GM19463 (cell line): ENCODE data around the gene UBE2G2.

ENCODE experiments used
- ATAC-seq: cut with Tn5 transposase; IDR thresholded peaks from one replicate; pipeline ENCODE4 v1.9.1; 2021; ENCODE audit warnings: mild to moderate bottlenecking, moderate library complexity; ENCODE audit not compliant: unreplicated experiment

Gene UBE2G2, protein sequence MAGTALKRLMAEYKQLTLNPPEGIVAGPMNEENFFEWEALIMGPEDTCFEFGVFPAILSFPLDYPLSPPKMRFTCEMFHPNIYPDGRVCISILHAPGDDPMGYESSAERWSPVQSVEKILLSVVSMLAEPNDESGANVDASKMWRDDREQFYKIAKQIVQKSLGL

DNA sequence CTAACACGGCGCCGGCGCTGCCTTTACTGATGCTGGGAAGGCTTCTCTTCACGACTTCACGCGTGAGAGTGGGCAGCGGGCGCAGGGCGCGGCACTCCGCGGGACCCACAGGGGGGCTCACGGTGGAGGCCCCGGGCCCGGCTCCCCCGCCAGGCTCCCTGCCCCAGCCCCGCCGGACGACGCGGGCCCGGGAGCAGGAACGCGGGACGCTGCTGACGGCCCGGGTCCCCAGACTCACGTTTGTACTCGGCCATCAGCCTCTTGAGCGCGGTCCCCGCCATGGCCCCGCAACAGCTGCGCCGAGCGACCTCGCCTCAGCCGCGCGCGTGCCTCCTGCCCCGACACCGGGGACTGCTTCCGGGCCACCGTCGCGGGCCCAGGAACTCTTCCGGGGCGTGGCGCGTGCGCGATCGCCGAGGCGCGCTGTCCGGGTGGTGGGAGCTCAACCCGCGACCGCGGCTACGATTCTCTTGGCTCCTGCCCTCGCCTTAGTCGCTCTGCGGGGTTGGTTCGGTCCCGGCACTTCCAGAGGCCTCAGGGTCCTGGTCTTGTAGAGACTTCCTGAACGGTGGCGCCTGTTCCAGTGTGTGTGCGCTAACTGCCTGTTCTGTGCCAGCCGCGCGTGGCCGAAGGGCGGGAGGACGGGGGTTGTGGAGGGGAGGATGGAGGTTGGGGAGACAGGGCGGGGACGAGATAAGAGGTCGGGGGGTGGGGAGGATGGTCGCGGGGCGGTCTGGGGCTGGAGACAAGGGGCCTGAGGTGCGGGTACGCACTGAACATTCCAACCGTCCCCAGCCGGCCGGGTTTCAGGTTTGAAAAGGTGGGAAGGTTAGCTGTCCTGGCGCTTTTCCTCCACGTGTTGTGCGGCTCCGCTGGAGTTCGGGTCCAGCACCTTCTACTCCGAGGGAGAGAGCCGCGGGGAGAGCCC is at the start of gene UBE2G2:
TSS of gene UBE2G2 (minus strand) at position 353 of the 928 bp plus-strand sequence. CDS start at position 281, 72 bp downstream.
- peak; percentile 77 for ATAC-seq

DNA sequence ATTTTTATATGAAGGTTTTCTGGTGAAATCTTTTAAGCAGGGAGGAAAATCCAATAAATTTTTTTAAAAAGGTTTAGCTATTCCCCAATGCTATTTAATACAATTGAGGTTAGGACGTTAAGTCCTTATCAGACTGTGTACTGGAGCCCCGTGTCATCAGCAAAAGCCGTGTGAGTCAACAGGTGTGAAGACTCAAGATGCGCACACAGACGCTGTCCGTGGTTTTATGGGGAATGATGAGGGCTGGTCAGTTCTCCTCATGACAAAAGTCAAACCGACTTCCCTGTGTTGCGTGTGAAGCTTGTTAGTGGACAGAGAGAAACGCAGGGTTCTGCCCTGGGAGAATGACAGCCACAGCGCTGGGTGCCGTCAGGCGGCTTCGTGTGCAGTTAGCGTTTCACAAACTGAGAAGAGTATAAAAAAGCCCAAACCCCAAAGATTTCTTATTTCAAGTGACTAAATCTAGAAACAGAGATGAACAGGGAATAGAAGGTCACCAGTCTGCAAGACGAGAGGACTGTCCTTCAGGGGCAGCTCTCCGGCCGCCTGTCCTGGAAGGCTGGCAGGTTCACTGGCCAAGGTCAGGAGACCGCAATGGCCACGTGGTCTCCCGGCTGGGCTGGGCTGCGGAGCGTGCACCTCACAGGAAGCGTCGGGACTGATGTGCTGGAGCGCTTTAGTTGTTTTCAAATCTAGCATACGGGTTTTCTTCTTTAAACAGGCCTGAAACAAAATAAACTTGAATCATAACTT is 49.5 kb upstream of the UBE2G2 start:
- ATAC-seq: no peak

DNA sequence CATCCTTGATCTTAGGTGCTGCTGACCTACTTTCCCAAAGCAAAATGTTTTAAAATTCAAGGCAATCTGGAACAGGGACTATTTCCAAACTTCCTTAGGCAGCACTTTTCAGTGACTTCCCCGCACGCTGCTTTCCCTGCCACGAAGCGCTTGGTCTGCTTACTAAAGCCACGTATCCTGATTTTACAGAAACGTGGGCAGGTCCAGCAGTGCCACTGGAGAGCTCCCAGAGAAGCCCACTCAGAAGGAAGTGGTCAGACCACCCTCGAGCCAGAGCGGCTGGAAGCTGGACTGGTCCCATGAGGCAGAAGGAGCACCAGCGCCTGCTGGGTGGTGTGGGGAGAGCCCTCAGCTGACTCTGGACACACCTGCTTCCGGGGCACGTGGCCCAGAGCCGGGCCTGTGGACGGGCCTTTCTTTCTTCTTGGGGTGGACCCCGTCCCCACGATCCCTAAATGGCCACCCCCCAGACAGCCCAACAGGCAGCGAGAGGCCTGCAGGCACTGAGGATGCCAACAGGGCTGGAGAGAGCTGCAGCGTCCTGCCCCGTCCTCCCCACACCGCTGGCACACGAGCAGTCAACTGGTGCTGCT is 48.7 kb upstream of the UBE2G2 start:
- ATAC-seq: no peak

DNA sequence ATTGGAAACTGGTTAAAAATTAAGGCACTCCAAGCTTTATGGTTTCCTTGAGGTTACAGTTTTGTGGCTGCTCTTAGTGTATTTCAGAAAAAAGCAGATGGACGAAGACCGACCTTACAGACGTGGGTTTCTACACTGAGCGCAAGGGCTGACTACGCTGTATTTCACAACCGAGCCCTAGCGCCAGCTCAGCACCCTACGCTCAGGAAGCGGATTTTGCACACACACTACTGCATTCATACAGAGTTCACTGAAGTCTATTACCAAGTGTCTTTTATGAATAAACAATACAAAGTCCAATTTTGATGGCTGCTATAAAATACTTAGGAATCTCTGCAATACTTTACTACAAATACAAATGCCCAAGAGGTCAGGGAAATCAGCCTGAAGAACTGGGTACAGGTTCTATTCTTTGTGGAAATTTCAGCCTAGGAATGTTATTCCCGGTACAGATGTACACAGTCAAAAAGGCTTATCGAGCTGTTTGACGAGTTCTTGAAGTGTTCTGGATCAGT is 48.1 kb upstream of the UBE2G2 start:
- ATAC-seq: no peak

DNA sequence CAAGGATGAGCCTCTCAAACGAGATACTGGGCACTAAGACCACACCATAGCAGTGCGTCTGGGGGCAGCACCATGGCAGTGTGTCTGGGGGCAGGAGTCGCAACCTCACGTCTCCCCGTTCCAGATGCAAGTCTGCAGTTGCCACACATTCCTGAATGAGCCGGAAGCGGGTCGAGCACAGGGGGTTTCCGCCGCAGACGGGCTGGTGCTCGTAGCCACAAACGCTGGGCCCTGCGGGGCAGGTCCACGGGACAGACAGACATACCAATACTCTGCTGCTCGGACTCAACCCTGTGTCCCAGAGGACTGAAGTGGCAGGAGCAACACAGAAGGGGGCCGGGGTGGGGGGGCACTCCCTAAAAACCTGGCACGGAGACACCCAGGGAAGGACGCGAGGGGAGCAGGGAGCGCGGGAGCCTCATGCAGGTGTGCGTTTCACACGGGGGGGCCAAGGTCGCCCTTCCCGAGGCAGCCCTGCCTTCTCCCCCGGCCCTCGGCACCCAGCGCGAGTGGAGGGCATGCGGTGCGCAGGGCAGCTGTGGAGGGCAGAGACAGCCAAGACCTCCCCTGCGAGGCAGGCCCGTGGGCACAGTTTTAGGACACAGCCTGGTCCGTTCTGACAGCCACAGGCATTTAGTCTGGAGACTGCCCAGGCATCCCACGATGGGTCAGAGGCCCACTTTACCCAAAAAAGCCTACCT is 47.4 kb upstream of the UBE2G2 start:
- no peak for ATAC-seq

DNA sequence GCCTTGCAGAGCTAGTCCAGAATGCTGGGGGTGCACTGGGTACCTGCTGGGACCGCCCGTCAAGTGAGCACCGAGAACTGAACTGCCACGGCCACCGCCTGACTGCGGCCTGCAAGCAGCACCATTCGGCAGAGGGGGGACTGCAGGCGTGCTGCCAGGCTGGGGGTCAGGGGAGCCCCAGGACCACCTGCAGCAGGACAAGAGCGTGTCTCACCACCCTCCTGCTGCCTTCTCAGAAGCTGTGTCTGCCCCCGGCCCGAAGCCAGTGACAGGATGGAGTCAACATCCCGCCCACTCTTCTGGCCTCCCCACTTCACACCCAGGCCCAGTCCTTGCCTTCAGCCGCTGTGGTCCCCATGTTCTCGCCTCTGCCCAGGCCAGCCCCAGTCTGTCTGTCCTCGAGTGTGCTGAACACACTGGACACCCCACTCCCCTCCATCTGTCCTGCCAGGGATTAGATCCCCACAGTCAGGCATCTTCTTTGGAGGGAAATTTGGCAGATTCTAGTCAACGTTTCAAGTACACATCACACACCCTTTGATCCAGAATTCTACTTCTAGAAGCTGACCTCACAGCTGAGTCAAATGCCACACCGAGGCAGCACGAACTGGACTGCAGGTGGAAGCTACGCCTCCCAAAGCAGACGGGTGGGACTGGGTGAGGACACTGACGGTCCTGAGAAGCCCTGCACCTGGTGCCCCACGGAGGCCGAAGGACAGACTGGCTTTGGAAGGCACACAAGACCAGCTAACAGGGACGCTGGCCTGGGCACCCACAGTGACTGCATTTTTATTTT is 45.8 kb upstream of the UBE2G2 start:
- no peak for ATAC-seq

DNA sequence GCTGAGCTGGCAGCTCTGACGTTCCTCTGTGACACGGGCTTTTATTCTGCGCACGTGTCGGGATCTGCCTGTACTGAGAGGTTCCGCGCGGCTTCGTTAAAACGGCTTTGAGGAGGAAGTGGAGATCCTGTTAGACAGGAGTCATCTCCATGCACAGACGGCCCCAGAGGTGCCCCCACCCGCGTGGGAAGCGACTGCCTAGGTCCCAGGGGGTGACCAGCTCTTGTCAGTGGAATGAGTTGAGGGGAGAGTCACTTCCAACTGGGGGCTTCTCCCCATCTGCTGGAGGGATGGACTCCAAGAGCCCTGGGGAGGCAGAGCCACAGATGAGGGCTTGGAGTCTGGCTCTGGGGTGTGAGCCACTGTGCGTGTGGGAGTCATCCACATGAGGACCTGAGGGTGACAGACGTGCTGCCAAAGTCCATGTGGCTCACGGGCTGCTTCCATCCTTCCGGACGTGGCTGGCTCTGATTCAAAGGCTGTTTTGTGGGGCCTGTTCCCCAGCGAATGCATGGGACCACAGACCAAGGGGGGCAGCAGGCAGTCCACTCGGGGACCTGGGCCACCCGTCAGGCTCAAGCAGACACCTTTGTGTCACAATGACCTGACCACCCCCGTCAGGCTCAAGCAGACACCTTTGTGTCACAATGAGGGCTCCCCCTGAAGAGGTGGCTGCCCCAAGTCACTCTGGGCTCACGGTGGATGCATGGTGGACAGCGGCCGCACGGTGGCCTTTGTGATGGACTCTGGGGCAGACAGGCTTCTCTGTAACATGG is 45.1 kb upstream of the UBE2G2 start:
- no peak for ATAC-seq

DNA sequence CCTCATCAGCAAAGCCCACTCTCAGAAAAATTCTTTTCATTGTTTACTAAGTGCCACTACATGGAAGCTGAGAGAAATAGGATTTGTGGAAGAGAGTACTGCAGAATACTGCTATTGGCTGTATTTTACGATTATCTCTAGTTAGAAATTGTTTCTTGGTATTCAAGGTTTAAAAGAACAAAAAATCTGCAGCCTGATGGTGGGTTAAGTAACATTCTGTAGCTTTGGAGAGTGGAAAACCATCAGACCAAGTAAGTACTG is 44.5 kb upstream of the UBE2G2 start:
- no peak for ATAC-seq

DNA sequence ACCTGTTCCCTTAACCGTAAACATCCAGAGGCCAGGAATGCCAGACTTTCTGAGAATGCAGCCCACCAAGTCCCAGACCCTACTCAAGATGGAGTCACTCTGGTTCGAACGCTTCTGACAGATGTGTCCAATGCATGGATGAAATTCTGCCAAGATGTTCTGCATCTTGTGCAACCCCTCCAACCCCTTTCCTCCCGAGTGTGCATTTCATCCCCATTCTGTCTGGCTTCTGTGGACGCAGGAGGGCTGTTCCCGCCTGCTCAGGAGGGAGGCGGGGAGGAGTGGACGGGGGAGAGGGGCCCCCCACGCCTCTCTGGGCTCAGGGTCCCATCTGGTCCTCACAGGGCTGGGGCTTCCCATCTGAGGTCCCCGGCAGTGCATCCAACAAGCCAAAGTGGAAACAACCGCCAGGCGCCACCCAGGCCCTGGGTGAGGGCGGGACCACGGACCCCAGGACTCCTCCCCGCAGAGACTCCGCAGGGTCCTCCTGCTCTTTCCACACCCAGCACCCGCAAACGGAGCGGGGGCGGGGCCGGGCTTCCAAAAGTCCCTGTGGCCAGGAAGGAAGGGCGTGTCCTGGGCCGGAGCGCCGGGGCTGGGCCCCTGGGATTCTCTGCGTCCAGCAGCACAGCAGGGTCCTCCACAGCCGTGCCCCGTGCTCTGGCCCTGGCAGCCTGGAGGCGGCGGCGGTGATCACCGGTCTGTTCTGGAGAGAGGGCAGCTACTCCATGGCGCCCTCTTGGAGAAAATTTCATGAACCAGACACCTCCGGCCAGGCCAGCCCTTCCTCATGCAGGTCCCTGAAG is 44.0 kb upstream of the UBE2G2 start:
- ATAC-seq: peak; percentile 85

DNA sequence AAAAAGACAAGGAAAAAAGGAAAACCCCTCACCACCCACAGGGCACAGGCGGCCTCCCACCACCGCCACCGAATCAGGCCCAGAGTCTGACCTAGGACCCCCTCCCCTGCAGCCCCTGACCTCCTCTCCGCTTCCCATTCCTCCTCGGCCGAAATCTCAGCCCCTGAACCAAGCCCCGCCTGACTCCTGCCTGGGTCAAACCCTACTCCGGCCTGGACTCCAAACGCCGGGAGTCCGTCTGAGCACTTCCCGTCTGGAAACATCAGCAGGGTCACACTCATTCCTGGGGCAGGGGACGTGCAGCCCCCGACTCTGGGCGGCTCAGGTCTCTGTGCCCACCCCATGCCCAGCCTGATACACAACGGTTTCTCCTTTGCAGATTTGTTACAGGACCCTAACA is 42.6 kb upstream of the UBE2G2 start:
- ATAC-seq: no peak

DNA sequence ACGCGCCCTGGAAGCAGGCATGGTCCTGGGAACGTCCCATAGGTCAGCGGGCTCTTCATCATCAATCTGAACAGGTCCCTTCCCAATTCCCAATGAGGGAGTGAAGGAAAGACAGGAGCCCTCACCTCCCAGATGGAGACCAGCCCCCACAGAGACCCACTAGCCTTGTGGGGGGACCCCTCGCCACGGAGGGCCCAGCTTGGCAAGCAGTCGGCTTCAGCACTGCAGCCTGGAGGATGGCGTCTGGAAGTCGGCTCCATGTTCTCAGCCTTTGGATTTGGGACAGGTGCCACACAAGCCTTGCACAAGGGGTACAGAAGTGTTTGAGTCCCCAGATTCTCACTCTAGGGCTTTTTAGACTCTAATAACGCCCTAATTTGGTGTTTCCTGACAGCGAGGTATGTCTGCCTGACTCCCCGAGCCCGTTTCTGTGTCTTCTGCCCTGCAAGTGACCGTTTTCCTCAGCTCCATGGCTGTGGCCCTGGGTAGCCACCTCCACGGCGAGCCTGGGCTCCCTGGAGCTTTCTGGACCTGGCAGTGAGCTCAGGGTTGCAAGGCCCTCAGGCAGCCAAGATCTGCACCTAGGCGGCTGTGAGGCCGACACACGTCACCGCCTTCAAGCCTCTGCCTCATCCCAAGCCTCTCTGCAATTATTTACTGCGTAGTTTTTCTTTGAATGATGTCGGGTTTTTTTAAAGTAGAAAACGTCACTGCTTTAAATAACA is 41.3 kb upstream of the UBE2G2 start:
- no peak for ATAC-seq

DNA sequence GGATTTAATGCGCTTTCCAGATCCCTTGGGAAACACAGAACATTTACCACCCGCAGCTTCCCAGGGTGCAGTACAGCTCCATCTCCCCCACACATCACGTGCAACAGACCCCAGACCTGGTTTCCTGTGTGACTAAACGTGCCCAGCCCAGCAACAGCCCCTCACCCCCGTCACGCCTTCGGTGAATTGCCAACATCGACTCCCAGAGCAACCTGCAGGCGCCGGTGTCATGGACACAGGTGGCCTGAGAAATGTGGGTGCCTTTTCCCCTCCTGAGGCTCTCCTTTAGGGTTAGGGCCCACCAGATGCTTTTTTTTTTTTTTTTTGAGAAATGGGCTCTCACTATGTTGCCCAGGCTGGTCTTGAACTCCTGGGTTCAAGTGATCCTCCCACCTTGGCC is 40.5 kb upstream of the UBE2G2 start:
- no peak for ATAC-seq

DNA sequence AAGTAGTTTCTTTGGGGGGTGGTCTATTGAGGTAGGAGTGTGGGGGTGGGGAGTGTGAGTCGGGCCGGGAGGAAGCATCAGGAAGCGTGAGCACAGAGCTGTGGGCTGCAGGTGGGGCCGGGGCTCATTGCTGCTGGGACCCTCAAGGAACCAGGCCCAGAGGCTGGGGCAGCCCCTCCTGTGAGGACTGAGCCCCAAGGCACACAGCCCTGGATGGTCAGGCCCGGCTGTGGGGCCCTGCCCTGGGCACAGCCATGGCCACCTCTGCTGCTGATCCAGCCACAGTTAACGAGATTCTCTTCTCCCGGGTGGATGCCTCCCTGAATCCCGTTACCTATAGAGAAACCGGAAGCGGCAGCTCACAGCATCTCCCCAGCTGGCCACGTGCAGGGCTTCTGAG is 39.2 kb upstream of the UBE2G2 start:
- no peak for ATAC-seq

DNA sequence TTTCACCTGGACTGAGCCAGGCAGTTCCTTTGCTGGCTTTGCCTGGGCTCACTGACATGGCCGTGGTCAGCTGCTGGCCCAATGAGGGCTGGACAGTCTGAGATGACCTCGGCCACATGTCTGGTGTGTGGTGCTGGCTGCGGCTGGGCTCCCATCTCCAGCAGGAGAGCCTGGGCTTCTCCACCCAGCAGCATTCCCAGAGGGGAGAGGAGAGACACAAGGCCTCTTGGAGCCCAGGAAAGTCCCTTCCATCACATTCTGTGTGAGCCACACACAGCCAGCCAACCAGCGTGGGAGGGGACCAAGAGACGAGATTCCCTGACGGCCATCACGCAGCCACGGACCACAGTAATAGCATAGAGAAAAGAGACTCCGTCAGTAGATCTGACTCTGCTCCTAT is 37.3 kb upstream of the UBE2G2 start:
- ATAC-seq: no peak

DNA sequence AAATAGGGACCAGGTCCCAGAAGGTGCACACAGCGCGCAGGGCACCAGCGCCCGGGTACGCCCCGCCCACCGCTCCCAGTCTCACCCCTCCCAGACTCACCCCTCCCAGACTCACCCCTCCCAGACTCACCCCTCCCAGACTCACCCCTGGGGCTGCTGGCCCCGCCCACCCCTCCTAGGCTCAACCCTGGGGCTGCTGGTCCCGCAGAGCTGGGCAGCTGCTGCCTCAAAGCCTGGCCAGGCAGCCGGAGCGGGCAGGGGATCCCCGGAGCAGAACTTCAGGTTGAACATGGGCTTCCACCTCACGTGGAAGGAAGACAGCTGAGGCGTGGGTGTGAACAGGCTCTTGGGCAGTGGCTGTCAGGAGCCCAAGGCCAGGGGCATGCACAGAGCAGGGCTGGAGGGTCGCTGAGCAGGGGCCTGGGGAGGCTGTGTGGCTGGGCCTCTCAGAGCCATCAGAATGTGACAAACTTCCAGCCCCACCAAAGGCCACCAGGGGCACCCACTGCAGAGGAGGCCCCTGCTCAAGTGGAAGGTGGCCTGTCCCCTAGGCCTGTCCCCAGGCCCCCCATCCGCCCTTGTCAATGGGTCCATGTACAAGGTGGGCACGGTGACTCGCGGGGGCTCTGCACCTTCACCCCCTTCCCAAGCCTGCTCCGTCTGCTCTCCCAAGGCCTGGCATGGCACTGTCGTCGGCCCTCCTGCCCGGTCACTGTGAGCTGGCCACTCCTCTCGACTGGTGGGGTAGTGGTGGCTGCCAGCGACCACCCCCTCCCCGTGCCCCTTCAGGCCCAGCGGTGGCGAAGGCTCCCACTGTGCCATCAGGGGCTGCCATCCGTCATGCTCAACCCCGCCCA is 36.6 kb upstream of the UBE2G2 start:
- no peak for ATAC-seq

DNA sequence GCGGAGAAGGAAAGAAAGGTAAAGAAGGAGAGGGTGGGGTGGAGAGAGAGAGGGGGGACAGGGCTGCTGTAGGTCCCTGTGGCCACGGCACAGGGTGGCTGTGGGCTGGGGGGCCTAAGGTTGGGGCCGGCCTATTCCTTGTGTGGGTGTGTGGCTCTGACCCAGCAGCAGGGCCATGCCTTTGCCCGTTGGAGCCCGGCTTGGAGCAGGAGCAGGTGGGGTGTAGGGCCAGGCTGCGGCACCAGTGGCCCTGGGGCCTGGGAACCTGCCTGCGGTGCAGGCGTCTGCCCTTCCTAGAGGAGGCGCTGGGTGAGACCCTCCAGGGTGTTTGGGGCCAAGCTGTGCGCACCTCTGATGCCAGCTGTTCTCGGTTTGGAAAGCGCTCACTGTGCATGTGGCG is 35.9 kb upstream of the UBE2G2 start:
- ATAC-seq: no peak
